Activated T-helper 1 cell treated with anti-CD3 and anti-CD28 coated beads, Interleukin-2, amount 50 U/mL, for 16 hours (primary cell): ENCODE results near the gene MAP4K2.
"Not testable (repeated sequence)": the region's sequence is repeated elsewhere in the genome, so short reads cannot be mapped to it uniquely, and the experiment has no call there.

Experiments
- DNase-seq, 2 donors: peaks; one replicate each; pipeline ENCODE4 v3.0.0-alpha.2; 2020; ENCODE audit warnings: low read depth in 1 of 2, low spot score in 1 of 2

MAP4K2 gene

DNA sequence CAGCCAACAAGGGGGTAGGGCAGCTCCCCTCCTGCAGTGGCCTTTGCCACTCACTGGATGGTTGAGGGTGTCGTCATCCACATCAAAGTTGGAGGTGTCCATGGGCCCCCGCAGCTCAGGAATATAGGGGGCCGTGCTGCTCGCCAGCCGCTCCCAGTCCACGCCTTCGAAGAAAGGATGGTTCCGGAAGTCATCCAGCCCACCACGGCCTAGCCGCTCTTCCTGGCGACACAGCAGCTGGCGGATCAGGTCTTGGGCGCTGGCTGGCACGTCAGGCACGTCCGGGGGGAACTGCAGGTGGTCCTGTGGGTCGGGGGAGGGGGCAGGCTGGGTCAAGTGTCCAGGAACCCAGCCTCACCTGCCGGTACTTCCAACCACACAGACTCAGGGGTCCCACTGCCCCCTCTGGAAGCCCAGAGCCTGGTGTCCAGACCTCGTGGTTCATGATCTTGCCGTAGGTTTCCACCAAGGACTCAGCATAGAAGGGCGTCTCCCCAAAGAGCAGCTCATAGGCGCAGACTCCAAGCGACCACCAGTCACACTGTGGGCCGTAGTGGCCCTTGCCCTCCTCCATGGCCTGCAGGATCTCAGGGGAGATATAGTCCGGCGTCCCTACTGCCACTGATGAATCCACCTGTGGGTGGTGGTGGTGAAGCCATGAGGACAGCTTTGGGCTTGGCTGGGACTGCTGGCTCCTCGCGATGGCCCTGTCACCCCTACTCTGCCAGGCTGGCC, 35.8 kb upstream of the MAP4K2 start:
- DNase-seq, result no peak

DNA sequence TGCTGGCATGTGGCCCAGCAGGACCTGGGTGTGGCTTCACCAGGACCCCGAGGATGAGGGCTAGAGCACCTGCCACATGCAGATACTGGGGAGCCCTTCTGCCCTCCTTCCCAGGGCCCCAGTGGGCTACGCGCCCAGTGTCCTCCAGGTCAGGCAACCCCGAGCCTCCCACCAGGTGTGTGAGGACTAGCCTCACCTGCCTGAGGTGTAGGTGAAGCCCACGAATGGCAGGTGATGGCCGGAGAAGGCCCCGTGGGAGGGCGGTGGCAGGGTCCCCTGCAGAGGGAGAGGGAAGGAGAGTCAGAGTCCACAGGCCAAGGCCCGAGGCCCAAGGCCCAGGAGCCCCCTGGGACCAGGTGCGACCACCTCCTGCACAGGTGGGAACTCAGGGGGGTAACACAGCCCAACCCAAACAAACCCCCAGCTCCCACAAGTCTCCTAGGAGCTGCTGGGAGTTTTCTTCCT, 34.9 kb upstream of the MAP4K2 start:
- DNase-seq, result no peak

DNA sequence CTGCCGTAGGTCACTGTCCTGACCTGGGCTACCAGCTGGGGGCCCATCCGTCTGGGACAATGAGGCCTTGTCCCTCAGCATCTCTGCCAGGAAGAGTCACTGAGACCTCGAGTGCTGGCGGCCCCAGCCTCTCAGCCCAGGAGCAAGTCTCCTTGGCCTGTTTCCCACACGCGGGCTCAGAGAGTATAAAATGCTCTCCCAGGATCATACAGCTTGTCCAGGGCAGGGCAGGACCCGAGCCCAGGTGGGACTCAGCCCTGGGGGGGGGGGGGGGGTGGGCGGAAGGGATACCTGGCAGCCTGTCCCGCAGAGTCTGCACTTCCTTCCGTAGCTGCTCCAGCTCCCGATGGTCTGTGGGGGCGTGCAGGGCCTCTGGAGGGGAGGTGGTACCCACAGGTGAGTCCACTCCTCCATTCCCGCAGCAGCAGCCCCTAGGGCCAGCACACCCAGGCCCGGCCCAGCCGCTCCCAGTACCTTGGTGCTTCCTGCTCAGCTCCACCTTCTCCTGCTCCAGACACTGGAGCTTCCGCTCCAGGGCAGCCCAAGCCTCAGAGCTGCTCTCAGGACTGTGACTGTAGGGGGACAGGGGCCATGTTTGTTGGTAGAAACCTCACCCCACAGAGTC, 33.5 kb upstream of the MAP4K2 start:
- DNase-seq, result no peak

DNA sequence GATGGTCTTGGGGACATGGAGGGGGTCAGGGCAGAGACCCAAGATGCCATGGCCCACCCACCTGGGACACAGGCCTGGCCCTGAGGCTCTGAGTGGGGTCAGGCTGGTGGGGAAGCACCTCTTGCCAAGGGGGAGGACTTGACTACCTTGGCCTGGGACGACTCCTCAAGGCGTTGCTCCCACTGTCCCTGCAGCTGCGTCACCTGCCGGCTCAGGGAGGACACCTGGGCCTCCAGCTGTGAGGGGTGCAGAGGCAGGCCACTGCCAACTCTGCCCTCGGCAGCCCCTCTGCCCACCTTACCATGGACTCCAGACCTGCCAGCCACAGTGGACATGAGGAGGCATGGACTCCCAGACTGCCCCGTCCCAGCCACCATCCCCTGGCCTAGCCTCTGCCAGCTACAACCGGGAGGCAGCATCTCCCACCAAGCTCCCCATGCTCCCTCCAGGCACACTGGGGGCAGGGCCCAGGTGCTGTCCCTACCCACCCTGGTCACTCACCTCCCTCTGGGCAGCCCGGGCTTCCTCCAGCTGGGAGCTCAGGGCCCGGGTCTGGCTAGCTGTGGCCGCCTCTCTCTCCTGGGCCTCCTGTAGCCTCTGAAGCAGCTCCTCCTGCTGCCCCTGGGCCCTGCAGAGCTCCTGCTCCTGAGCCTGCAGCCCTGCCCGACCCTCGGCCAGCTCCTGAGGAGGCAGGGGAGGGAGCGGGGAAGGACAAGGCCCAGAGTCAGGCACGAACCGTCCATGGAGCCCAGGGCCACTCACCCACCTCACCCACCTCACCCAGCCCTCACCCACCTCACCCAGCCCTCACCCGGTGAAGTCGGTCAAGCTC, 32.8 kb upstream of the MAP4K2 start:
- no peak for DNase-seq

DNA sequence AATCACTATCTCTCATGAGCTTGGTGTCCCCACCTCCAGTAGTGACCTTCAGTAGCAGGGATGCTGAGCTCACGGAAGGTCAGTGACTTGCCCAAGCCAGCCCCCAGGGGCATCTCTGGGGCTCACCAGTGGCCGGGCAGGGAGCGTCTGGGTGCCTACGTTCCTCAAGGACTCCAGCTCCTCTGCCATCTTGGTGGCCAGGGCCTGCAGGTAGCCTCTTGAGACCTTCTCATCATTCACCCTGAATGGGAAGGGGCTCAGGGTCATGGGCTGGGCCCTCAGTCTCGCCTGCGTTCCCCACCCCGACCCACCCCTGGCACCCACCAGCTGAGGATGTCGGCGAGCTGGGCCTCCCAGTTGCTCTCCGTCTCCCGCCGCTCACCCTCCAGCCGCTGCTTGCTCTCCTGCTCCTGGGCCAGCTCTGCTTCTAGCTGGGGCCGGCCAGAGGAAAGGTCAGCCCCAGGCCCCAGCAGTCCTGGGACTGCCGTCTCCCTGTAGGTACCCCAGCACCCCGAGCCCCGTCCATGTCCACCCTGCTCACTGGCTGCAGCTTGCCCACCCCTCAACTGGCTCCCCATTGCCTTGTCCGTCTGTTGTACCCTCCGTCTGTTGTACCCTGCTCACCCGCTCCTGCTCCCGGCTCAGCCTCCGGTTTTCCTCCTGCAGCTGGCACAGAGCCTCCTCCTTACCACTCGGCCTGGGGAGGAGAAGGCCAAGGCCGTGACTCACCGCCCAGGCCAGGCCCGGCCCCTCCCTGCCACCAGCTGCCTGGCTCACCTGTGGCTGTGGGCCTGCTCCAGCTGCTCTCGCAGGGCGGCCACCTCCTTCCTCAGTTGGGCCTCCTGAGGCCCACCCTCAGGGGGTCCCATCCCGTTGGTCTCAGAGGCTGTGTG, 32.0 kb upstream of the MAP4K2 start:
- no peak for DNase-seq

DNA sequence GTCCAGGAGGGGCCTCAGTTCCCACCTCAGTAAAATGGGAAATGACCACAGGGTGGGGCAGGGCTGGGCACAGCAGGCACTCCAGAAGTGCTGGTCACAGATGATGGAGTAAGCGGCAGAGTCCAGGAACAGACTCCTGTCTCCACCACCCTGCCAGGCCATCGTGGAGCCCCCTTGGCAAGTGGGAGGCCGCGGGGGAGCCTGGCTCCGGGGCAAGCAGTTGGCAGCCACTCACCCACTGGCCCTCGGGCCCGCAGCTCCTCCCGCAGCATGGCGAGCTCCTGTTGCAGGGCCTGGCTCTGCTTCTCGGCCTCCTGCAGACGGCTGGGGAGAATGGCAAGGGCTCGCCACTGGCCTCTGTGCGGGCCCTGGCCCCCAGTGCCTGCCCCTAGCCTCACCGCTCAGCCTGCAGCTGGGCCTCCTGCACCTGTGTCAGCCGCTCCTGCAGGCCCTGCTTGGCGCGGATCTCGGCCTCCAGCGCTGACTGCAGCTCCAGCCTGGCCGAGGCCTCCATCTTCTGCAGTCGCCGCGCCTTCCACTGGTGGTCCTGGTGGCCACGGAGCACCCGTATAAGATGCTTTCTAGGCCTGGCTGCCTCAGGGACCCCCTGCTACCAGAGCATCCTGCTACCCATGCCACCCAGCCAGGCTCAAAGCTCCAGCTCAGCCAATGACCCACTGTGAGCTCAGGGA, 31.2 kb upstream of the MAP4K2 start:
- no peak for DNase-seq

DNA sequence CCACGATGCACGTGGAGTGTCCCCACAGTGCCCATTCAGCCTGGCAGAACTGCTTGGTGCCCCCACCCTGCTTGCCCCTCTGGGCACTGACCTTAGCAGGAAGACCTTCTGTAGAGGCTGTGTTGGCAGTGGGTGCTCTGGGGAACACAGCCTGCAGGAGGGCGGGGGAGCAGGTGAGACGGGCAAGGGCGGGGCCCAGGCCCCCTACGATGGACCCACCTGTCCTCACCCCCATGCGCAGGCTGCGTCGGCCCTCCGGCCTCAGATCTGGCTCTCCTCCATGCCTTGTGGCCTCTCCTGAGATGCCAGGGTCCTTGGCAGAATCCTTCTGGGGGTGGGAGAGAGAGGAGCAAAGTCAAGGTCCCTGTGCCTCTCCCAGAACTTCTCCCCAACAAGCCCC, 30.5 kb upstream of the MAP4K2 start:
- DNase-seq, result no peak

DNA sequence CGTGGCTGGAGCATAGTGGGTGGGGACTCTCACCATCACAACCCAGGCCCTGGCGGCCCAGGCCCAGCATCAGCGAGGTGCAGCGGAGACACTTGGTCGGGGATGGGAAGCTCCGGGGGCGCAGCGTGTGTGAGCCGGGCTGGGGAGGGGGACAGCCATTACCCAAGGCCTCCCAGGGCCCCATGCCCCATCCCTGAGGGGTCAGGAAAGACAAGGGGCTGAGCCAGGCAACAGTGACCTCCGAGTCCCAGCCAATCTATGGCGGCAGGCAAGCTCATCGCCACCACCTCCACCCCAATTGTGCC, 30.1 kb upstream of the MAP4K2 start:
- DNase-seq, result no peak

DNA sequence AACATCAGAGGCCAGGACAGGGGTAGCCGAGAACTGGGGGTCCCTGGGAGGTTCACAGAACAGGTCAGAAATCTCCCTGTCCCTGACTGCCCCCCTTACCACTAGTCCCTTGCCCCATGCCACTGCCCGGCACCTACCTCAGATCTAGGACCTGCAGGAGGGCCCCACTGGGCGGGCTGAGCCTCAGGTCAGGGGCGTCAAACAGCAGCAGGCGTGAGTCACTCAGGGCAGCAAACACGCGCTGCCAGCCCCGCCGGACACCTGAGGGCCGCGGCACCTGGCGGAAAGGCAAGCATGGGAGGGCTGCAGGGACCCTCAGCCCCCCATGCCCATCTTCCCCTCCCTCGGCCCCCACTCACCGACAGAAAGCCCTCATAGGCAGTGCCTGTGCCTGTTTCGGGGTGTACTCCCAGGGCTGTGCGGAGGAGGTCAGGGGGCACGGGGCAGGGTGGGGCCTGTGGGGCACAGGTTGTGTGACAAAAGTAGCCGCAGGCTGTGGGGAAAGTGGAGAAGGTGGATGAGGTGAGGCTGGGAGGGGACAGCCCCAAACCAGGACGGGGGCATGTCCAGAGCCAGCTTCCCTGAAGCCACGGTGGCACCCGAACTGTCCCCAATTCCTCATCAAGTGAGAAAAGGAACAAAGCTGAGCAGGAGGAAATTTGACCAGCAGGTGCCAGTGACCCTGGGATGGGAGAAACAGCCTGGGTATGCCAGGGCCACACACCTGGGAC, 29.6 kb upstream of the MAP4K2 start:
- DNase-seq, result no peak

DNA sequence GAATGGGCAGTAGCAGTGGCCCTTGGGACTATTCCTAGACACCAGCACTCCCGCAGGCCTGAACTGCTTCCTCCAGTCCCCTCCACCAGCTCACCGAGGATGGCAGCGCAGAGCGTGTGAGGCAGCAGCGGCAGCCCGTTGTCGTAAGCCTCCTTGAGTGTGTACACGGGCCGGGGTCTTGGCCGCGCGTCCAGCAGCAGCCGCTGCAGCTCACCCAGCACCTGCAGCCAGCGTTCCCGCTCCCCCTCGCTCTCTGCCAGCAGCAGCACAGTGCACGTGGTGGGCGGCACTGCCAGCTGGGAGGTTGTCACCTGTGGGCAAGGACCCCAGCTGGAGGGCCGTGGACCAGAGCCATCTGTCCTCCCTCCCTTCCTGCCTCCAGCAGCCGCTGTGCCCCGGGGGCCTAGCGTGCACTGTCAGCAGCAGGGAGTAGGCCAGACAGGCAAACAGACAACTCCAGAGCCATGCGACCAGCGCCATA, 28.4 kb upstream of the MAP4K2 start:
- no peak for DNase-seq

DNA sequence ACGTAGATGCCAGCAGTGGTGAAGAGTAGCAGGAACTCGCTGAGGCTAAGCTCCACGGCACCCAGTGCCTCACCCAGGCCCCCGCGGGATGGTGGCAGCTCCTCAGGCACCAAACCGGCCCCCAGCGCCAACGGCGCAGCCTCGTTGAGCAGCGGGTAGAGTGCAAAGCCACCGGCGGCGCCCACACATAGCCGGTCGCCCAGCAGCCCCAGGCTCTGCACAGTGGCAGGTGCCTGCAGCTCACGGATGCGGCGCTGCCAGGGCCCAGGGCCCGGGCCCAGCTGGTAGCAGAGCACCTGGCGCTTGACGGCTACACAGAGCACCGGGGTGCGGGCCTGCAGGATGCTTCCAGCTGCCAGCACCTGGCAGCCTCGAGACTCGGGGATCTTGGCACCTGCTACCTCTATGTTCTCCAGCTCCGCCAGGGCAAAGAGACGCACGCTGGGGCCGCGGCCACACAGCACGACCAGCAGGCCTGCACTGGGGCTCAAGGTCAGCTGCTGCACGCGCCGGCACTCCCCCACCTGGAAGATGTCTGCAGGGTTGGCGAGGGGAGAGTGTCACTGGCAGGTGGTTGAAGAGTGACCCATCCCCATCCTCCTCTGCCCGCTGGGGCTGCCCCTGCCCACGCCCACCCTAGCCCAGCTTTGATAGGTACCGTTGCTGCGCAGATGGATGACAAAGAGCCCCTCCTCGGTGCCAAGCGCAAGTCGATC, 26.7 kb upstream of the MAP4K2 start:
- DNase-seq, result no peak

DNA sequence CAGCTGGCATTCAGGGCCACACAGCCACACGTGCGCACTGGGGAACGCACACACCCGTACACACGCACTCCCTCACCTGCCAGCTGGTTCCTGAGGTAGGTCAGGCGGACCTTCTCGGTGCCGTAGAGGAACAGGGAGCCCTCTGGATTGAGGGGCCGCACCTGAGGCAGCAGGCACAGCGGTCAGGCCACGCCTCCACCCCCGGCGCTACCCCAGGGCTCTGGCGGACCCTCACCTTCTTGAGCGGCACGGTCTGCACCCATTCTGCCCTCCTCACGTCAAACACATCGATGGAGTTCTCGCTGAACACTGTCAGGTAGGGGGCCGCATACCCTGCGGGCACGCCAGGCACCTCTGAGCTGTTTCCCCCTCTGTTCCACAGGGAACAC, 24.4 kb upstream of the MAP4K2 start:
- DNase-seq, result no peak

DNA sequence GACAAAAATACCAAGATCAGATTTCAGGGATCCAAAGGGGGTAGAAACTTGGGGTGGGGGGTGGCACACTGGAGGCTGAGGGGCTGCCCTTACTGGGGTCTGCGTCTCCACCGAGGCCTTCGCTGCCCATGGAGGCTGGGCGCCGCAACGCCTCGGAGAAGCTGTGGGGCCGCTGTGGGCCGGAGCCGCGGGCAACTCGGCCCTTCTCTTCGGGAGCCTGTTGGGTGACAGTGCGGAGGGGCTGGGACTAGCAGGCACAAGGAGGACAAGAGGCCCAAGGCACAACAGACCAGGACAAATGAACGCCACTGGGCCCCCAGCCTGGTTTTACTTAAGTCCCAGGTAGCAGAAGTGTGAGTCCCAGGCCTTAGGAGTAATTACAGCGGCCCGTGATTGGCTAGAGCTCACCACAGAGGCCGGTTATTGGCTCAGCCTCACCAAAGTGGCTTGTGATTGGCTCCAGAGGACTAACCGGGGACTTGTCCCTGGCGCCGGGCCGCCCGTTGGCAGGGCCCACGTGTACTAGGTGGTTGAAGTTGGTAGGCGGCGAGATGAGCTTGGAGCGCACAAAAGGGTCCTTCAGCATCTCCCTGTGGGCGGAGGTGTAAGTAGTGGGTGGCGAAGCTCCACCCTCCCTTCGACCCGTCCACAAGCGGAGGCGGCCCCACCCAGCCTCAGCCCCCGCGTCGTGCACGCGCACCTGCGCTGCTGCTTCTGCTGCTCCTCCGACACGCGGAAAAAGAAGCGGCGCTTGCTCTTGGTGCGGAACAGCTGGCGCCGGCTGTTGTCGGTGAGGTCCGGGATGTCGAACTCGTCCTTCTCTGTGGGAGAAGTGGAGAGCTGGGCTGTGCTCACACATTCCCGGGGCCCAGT, 23.8 kb upstream of the MAP4K2 start:
- no peak for DNase-seq

DNA sequence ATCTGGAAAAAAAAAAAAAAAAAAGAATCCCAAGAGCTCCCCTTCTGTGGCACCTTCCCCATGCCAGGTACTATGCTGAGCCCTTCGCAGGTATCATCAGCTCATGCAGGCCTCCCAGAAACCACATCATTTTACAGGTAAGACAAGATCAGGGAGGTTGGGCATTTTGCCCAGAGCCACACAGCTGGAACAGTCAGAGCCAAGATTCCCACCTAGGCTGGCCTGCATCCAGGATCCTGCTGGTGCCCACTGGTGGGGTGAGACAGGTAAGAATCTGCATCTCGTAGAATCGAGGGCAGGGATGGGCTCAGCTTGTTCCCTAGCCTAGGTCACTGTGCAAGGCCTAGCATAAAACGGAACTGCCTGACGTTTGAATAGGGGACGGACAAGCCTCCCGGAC, 23.0 kb upstream of the MAP4K2 start:
- DNase-seq, result no peak

DNA sequence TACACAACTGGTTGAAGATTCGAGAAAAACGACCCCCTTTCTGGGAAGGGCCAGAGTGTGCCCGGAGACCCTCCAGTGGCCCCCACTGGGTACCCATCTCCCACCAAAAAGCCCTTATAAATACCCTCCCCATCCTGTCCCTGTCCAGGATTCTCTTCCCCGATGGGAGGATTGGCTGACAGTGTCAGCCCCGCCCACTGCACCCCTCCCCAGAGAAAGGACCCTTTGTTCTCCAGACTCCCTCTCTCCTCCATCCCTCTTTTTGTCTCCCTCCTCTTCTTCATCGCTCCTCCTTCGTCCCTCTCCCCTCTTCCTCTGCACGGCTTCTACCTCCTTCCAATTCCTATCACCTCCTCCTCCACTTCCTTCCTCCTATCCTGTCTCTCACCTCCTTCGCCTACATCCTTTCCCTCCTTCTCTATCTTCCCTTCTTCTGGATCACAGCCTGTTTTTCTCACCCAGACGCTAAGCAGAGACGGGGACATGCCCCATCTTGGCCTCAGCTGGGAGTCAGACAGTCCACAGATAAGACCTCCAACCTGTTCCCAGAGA, 20.6 kb upstream of the MAP4K2 start:
- no peak for DNase-seq

DNA sequence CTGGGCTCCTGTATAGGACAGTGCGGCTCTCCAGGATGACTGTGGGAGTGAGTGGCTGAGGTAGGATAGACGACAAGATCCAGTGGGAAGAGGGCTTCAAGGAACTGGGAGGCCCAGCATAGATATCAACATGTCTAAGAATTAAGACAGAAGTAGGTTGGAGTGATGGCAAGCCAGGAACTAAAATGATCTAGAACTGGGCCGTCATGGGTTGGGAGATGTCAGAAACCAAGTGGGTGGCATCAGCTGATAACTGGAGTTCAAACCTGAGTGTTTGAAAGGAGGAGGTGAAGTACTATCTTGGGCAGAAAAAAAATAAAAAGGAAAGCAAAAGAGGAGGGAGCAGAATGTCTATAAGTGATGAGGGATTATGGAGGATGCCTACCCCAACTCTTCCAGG, 14.5 kb upstream of the MAP4K2 start:
- no peak for DNase-seq

DNA sequence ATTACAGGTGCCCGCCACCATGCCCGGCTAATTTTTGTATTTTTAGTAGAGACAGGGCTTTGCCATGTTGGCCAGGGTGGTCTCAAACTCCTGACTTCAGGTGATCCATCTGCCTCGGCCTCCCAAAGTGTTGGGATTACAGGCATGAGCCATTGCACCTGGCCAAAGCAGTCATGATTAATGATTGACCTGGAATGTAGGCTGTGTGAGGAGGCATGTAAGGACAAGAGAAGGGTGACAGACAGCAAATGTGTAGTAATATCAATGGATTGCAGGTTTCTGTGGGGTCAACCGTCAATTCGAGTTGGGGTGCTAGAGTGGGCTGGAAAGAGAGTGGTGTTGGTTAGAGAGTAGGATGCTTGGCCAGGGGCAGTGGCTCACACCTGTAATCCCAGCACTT, 12.4 kb upstream of the MAP4K2 start:
- not testable (repeated sequence) for DNase-seq

DNA sequence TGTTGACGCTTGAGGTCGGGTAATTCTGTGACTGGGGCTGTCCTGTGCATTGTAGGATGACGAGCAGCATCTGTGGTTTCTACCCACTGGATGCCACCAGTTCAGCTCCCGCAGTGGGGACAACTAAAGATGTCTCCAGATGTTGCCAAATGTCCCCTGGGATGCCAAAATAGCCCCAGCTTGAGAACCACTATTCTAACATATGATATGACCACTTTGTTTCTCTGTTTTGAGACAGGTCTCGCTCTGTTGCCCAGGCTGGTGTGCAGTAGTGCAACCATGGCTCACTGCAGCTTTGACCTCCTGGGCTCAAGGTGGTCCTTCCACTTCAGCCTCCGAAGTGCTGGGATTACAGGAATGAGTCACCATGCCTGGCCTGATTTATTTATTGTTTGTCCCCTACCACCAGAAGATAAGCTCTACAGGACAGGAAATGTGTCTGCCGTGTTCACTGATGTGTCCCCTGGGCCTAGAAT, 11.7 kb upstream of the MAP4K2 start:
- DNase-seq, result no peak
